Endometrial microvascular endothelial cells (primary cell): Measurements from ENCODE around the gene RAPGEF1. TPM values are rescaled to one million over a fixed set of nuclear protein-coding genes. Genes with fewer than 3 reads are reported as not detected.

Experiments used
- in situ Hi-C: cut with HindIII; loops from 2 replicates; pipeline ENCODE4 v1.10.0; 2017; ENCODE audit warnings: low sequenced_read_pairs, low pct_unique_long_range_greater_than_20kb; ENCODE audit errors: inconsistent ontology term
- total RNA-seq: library from RNA; depleted of rRNA; stranded (reverse); fragments of >200 nt; gene quantifications from one replicate; pipeline ENCODE4 v1.2.3, GENCODE V29; 2015; ENCODE audit errors: inconsistent ontology term

RAPGEF1 gene
- total RNA-seq, 1 donor from 2014 or later, result 54.6 TPM

DNA sequence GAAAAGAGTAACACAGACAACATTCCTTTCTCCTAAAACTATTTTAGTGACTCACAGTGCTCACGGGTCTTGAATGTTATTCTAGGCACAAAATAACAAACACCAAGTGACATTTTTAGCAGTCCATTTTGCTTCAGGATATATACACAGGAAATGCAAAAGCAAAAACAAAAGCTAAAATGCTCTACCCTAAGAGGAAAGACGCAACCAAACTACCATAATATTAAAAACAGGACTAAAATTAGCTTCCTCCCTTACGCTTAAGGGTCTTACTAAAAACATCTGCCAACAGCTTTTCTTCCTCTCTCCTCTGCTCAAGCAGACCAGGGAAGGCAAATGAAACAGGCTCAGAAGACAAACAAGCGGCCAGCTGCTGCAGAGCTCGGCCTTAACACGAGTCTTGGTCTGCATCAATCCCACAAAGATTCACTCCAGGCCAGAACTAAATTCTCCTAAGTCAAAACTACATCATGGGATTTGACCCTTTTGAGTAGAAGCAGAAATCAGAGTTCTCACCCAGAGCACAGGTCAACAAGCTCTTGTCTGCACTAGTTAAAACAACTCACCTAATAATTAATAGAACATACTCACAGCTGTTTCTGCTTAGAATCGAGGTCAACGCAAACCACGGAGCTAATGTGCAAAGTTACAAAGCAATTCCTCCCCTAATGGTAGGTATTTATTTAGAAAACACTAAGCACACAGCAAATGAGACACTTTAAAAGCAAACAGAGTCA is 62.3 kb downstream of the RAPGEF1 start:
- in situ Hi-C loops, result no loop called here

GRCh38 chr9:131677049-131677443 is 62.8 kb downstream of the RAPGEF1 start:
- in situ Hi-C loops, result no loop called here

- in situ Hi-C loops, result no loop called here
Measured at GRCh38 chr9:131676431-131676972, 63.4 kb downstream of the RAPGEF1 start.

- in situ Hi-C loops, result no loop called here
Measured at GRCh38 chr9:131675437-131676022, 64.3 kb downstream of the RAPGEF1 start.

- in situ Hi-C loops, result no loop called here
Measured at GRCh38 chr9:131674425-131675421, 65.2 kb downstream of the RAPGEF1 start.

- in situ Hi-C loops, result no loop called here
Measured at GRCh38 chr9:131673531-131673930, 66.3 kb downstream of the RAPGEF1 start.

DNA sequence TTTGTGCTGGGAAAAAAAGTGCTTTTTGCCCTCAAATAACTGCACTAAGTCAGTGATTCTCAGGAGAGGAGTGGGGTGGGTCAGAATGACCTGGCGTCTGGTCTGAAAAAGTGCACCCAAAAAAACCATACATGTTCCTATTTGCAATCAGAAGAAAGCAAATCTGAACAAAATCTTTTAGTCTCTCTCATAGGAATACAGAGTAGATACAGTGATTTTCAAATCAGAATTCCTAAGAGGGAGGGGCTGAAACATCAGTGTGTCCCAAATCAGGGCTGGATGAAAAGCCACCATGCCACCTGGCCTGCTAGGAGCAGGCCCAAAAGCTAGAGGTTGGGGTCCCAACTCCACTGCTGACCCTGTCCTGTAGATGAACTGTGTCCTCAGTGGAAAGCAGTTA is 66.8 kb downstream of the RAPGEF1 start:
- in situ Hi-C loops, result no loop called here

DNA sequence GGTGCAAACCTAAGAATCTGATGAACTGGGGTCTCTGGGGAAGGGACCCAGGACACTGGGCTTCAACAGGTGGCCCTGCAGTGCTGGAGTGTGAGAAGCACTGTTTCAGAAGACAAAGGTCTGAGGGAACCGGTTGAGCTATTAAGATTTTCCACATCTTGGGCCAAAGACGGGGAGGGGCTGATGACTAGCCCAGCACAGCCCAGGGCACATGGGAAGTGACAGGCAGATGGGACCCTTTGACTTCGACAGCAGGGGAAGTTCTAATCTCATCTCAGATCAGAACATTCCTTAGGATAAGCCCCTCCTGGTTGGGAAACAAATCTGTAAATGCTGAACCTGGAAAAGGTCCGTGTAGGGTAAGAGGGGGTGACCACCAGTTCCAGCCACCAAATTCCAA is 67.4 kb downstream of the RAPGEF1 start:
- in situ Hi-C loops, result no loop called here

- in situ Hi-C loops, result no loop called here
Measured at GRCh38 chr9:131671133-131671520, 68.7 kb downstream of the RAPGEF1 start.

DNA sequence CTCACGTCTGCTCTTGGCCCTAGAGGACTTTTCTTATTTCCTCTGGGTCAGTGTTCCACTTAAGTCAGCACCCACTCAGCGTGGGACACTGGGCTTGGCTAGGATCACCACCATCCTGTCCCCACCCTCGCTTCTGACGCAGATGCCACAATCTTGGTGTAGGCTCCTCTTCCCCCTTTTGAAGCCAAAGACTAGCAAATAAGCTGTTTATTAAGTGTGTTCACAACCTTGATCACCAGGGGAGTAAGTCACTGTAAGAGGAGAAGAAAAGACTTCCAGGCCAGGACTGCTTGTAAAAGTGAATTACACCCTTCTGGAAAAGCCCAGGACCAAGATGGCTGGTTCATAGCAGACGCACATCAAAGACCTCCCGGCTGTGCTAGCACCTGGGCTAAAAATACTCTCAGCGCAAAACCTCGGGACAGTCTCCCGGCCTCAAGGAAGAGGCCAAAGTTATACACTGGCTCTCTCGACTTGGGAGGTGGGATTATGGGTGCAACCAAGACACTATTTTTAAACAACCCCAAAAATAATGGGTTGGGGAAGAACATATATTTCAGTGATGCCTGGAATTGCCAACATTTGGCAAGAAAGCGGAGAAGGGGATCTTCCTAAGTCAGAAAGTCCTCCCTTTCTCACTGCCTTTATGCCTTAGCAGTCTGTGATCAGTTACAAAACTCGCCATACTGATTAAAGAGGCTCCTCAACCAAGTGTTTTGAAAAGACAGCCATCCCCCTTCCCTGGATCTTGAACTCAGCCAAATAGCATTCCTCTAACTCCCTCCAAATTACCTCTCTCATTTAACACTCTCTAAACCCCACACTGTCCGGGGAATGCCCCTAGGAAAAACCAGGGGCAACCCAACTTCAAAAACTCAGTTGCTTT is 69.4 kb downstream of the RAPGEF1 start:
- in situ Hi-C loops, result no loop called here

- in situ Hi-C loops, result no loop called here
Measured at GRCh38 chr9:131669269-131670157, 70.4 kb downstream of the RAPGEF1 start.

DNA sequence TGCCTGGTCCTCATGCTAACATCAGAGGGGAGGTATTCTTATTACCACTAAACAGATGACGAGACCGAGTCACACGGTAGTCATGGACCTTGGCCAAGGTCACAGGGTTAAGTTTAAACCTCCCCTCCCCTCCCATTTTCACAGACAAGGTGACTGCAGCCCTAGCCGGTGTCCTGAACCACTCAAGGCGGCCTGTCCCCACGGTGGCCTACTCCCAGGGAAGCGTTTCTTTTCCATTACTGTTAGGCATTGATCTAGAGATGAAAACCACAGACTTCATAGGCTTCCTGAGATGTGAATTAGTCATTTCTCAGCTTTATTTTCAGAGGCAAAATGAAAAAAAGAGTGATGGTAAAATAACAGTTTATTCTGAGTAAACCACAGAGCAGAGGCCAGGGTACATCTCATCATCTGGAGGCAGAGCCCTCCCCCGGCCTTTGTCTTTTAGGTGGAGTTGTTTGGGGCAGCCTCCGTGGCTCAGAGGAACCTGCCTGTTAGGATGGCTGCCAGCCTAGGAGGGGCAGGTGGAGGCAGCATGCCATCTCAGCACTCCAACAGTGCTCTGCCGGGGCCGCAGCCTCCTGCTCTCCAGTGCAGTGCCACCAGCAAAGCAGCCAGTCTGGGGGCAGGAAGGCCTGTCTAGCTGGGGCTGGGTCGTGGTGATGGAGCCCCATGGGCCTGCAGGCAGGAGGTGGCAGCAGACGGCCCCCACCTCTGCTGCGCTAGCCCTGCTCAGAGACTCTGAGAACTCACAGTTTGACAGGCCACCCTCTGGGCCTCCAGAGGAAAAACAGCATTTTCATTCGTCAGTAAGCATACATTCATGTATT is 71.2 kb downstream of the RAPGEF1 start:
- in situ Hi-C loops, result no loop called here

GRCh38 chr9:131668057-131668438 is 71.8 kb downstream of the RAPGEF1 start:
- in situ Hi-C loops, result no loop called here

- in situ Hi-C loops, result no loop called here
Measured at GRCh38 chr9:131667576-131667975, 72.3 kb downstream of the RAPGEF1 start.

- in situ Hi-C loops, result no loop called here
Measured at GRCh38 chr9:131666774-131667173, 73.1 kb downstream of the RAPGEF1 start.

DNA sequence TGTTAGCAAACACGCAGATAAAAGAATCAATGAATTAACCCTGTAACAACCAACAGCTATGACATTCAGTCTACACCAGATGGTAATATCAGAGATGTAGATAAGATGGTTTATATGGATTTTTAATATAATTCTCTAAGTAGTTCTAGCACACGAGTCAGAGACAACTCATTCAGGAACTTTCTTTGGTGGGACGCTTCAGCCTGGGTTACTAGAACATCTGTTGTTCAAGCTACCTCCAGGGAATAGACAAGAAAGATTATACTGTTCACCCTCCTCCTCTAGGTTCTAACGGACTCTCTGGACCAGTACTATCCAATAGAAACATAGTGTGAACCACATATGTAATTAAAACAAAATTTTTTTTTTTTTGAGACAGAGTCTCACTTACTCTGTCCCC is 73.8 kb downstream of the RAPGEF1 start:
- in situ Hi-C loops, result no loop called here

GRCh38 chr9:131663288-131663687 is 76.6 kb downstream of the RAPGEF1 start:
- in situ Hi-C loops, result no loop called here
